K562 (cell line): ENCODE data around the gene HYAL1. TPM values are rescaled to one million over a fixed set of nuclear protein-coding genes. Genes with fewer than 3 reads are reported as not detected.

Experiments
- ARID2 ChIP-seq: fragments of 450-650 bp; IDR thresholded peaks from 2 replicates; pipeline ENCODE4 v1.6.1; 2017; ENCODE audit warnings: antibody characterized with exemption, mild to moderate bottlenecking
- BMI1 ChIP-seq: fragments of 150-350 bp; IDR thresholded peaks from 2 replicates; pipeline ENCODE4 v1.6.1; 2014; ENCODE audit warnings: low read length
- EGR1 ChIP-seq: fragments of 450-650 bp; conservative IDR thresholded peaks from 2 replicates; pipeline ENCODE4 v1.6.1; 2017; ENCODE audit warnings: mild to moderate bottlenecking
- HIVEP1 ChIP-seq: fragments of 250-450 bp; sonication (Bioruptor Pico); IDR thresholded peaks from 2 replicates; pipeline ENCODE4 v1.4.0; 2020; ENCODE audit warnings: mild to moderate bottlenecking
- HNRNPL ChIP-seq: fragments of 200-400 bp; formaldehyde crosslinking; IDR thresholded peaks from 2 replicates; pipeline ENCODE4 v1.6.1; 2017; ENCODE audit warnings: low read depth, mild to moderate bottlenecking, low read length
- JUND ChIP-seq, 2 experiments: IDR thresholded peaks; 2 replicates in 1 of 2; 3 replicates in 1 of 2; pipeline ENCODE4 v1.6.1; 2011; ENCODE audit warnings: borderline replicate concordance in 2 of 2, low read depth in 2 of 2, low read length in 2 of 2, improper control_type of control experiment in 1 of 2, missing biosample characterization in 1 of 2, missing genetic modification characterization in 1 of 2, missing genetic modification reagents in 1 of 2
- L3MBTL2 ChIP-seq: fragments of 450-650 bp; IDR thresholded peaks from 2 replicates; pipeline ENCODE4 v1.6.1; 2016; ENCODE audit warnings: mild to moderate bottlenecking, moderate library complexity
- LCOR ChIP-seq: sonication (generic); formaldehyde crosslinking; IDR thresholded peaks from 2 replicates; pipeline ENCODE4 v1.8.0; 2022; ENCODE audit warnings: mild to moderate bottlenecking, missing genetic modification reagents
- MAZ ChIP-seq, 2 experiments: fragments of 450-650 bp in 1 of 2; sonication (generic) in 1 of 2; formaldehyde crosslinking; IDR thresholded peaks in 1 of 2; conservative IDR thresholded peaks in 1 of 2; 2 replicates each; pipeline versions ENCODE4 v1.4.0 to v1.5.0; 2020; ENCODE audit warnings: mild to moderate bottlenecking in 1 of 2, missing genetic modification reagents in 1 of 2
- NFIC ChIP-seq: fragments of 450-650 bp; IDR thresholded peaks from 2 replicates; pipeline ENCODE4 v1.6.1; 2017; ENCODE audit warnings: mild to moderate bottlenecking, inconsistent platforms
- NRF1 ChIP-seq, 2 experiments: fragments of 450-650 bp; IDR thresholded peaks in 1 of 2; conservative IDR thresholded peaks in 1 of 2; 2 replicates each; pipeline ENCODE4 v1.6.1; 2014; ENCODE audit warnings: mild to moderate bottlenecking in 2 of 2
- SMARCA5 ChIP-seq: fragments of 450-650 bp; IDR thresholded peaks from 2 replicates; pipeline ENCODE4 v1.6.1; 2016
- TBP ChIP-seq: optimal IDR thresholded peaks from 2 replicates; pipeline ENCODE3; 2011; ENCODE audit warnings: low read depth, low read length, improper control_type of control experiment
- XRCC5 ChIP-seq: fragments of 200-400 bp; formaldehyde crosslinking; IDR thresholded peaks from 2 replicates; pipeline ENCODE4 v1.6.1; 2017; ENCODE audit warnings: low read depth, mild to moderate bottlenecking, low read length
- ZFP36 ChIP-seq: fragments of 150-350 bp; IDR thresholded peaks from 2 replicates; pipeline ENCODE4 v1.6.1; 2018; ENCODE audit warnings: low read length, low read depth; ENCODE audit not compliant: partially characterized antibody
- ZNF12 ChIP-seq: sonication (generic); formaldehyde crosslinking; IDR thresholded peaks from 2 replicates; pipeline ENCODE4 v1.4.0; 2020; ENCODE audit warnings: mild to moderate bottlenecking, missing genetic modification reagents
- polyA plus RNA-seq, 8 experiments: library from polyadenylated mRNA; depleted of rRNA in 4 of 8; stranded (reverse) in 5 of 8; unstranded in 3 of 8; fragments of >200 nt; fragmentation: Nextera tagmentation in 2 of 8; fragmentation: Illumina TruSeq in 1 of 8; extraction: Ambion mirVana in 2 of 8; extraction: Trizol in 1 of 8; gene quantifications; 2 replicates each; pipeline versions ENCODE4 v1.2.1 to v1.2.3, GENCODE V29; 2011 to 2014; ENCODE audit warnings: inconsistent platforms in 1 of 8, missing spikeins in 1 of 8
- total RNA-seq, 7 experiments: library from RNA; depleted of rRNA in 6 of 7; stranded (reverse); fragments of >200 nt in 6 of 7; fragmentation: Illumina TruSeq in 2 of 7; extraction: Trizol in 2 of 7; gene quantifications; 2 replicates each; pipeline versions ENCODE4 v1.2.1 to v1.2.3, GENCODE V29; 2011 to 2021; ENCODE audit warnings: low replicate concordance in 1 of 7
- TF ChIP-seq, protein P1 (sequence below): fragments of 450-650 bp; formaldehyde crosslinking; IDR thresholded peaks from 2 replicates; pipeline ENCODE4 v1.4.0; 2020; ENCODE audit warnings: mild to moderate bottlenecking, moderate library complexity
- TF ChIP-seq, protein P2 (sequence below), 2 experiments: fragments of 450-650 bp; IDR thresholded peaks; 2 replicates each; pipeline ENCODE4 v1.6.1; 2016; ENCODE audit warnings: mild to moderate bottlenecking in 2 of 2, borderline replicate concordance in 1 of 2, low read depth in 1 of 2, moderate library complexity in 1 of 2

The HYAL1 gene
- total and polyA plus RNA-seq, 9 of the 15 experiments (the other 6 are each of a cell fraction or from before 2014, with no cell fraction given) = 1.4 to 8.5 (median 4.7) TPM

GRCh38 chr3:50260027-50260941 is 43.1 kb downstream of the HYAL1 start (continued):
- TF ChIP-seq HNRNPL (peak; percentile 77), XRCC5 (peak; percentile 81), HIVEP1 (CRISPR knock-in tag) (no peak), SMARCA5 (no peak), ZNF12 (CRISPR knock-in tag) (no peak), LCOR (CRISPR knock-in tag) (no peak), EGR1 (peak; percentile 72), JUND (IDR thresholded peaks at IDR 0.05; ENCODE audit: borderline replicate concordance, low read depth, low read length) (peak; percentile 95), JUND (tag; IDR thresholded peaks at IDR 0.05; ENCODE audit: borderline replicate concordance, low read depth, low read length) (peak; percentile 88; the same call in 1 of the 3 replicates), ZFP36 (peak; percentile 3), NRF1 (conservative IDR thresholded peaks at IDR 0.05 in 1 of 2, IDR thresholded peaks at IDR 0.05 in 1 of 2) (no peak), L3MBTL2 (peak; percentile 50), TBP (peak; percentile 37), ARID2 (no peak), NFIC (peak; percentile 15; the same call in 1 of the 2 replicates), MAZ (CRISPR knock-in tag; conservative IDR thresholded peaks at IDR 0.05 in 1 of 2, IDR thresholded peaks at IDR 0.05 in 1 of 2) (peak; percentile 71 to 81), BMI1 (no peak)
- TF ChIP-seq, protein P1, sequence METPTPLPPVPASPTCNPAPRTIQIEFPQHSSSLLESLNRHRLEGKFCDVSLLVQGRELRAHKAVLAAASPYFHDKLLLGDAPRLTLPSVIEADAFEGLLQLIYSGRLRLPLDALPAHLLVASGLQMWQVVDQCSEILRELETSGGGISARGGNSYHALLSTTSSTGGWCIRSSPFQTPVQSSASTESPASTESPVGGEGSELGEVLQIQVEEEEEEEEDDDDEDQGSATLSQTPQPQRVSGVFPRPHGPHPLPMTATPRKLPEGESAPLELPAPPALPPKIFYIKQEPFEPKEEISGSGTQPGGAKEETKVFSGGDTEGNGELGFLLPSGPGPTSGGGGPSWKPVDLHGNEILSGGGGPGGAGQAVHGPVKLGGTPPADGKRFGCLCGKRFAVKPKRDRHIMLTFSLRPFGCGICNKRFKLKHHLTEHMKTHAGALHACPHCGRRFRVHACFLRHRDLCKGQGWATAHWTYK = no peak
- TF ChIP-seq, protein P2, sequence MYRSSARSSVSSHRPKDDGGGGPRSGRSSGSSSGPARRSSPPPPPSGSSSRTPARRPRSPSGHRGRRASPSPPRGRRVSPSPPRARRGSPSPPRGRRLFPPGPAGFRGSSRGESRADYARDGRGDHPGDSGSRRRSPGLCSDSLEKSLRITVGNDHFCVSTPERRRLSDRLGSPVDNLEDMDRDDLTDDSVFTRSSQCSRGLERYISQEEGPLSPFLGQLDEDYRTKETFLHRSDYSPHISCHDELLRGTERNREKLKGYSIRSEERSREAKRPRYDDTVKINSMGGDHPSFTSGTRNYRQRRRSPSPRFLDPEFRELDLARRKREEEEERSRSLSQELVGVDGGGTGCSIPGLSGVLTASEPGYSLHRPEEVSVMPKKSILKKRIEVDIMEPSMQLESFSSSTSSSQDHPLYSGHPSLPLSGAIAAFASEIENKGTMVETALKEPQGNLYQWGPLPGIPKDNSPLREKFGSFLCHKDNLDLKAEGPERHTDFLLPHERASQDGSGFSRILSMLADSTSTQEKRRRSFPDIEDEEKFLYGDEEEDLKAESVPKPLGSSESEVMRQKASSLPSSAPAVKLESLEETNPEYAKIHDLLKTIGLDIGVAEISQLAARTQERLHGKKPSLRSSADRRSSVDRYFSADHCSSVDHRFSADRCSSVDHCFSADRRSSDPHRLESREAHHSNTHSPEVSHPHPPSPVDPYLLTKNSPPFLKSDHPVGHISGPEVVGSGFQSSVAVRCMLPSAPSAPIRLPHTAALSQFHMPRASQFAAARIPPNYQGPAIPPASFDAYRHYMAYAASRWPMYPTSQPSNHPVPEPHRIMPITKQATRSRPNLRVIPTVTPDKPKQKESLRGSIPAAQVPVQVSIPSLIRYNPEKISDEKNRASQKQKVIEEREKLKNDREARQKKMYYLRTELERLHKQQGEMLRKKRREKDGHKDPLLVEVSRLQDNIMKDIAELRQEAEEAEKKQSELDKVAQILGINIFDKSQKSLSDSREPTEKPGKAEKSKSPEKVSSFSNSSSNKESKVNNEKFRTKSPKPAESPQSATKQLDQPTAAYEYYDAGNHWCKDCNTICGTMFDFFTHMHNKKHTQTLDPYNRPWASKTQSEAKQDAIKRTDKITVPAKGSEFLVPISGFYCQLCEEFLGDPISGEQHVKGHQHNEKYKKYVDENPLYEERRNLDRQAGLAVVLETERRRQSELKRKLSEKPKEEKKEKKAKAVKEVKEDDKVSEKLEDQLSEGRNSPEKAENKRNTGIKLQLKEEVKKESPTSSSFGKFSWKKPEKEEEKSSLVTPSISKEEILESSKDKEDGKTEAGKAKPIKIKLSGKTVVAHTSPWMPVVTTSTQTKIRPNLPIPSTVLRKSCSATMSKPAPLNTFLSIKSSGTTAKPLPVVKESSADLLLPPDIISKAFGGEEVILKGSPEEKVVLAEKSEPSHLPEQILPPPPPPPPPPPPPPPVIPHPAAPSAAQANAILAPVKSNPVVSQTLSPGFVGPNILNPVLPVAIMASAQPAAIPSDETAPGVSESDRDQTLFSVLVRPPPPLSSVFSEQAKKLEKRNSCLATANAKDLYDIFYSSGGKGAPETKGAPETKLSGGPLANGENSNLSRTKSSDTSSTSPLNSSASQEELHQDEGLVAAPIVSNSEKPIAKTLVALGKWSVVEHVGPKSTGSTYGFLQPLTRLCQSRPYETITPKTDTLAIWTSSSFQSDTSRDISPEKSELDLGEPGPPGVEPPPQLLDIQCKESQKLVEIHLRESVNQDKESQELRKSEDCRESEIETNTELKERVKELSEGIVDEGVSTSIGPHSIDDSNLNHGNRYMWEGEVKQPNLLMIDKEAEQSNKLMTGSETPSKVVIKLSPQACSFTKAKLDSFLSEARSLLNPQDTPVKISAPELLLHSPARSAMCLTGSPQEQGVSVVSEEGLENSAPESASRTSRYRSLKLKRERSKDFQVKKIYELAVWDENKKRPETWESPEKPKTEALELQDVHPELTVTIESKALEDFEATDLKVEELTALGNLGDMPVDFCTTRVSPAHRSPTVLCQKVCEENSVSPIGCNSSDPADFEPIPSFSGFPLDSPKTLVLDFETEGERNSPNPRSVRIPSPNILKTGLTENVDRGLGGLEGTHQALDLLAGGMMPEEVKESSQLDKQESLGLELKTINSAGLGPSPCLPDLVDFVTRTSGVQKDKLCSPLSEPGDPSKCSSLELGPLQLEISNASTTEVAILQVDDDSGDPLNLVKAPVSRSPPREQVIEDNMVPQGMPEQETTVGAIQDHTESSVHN (IDR thresholded peaks at IDR 0.05; ENCODE audit: borderline replicate concordance in 1 of 2, low read depth in 1 of 2) = no peak
